A549 treated with RU486 at 1 μM for 4 hours (cell line): Measurements from ENCODE around the gene RASA2. TPM values are rescaled to one million over a fixed set of nuclear protein-coding genes. Genes with fewer than 3 reads are reported as not detected.

Source experiments
- total RNA-seq: library from RNA; stranded (reverse); fragments of 200-300 nt; extraction: Qiagen RNA extraction; gene quantifications from 5 replicates; pipeline ENCODE4 v1.2.3, GENCODE V29; 2022; ENCODE audit warnings: low read depth

RASA2 gene, protein sequence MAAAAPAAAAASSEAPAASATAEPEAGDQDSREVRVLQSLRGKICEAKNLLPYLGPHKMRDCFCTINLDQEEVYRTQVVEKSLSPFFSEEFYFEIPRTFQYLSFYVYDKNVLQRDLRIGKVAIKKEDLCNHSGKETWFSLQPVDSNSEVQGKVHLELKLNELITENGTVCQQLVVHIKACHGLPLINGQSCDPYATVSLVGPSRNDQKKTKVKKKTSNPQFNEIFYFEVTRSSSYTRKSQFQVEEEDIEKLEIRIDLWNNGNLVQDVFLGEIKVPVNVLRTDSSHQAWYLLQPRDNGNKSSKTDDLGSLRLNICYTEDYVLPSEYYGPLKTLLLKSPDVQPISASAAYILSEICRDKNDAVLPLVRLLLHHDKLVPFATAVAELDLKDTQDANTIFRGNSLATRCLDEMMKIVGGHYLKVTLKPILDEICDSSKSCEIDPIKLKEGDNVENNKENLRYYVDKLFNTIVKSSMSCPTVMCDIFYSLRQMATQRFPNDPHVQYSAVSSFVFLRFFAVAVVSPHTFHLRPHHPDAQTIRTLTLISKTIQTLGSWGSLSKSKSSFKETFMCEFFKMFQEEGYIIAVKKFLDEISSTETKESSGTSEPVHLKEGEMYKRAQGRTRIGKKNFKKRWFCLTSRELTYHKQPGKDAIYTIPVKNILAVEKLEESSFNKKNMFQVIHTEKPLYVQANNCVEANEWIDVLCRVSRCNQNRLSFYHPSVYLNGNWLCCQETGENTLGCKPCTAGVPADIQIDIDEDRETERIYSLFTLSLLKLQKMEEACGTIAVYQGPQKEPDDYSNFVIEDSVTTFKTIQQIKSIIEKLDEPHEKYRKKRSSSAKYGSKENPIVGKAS
- 4.5 to 10.6 TPM (median 8.8 TPM) in 5 replicates for total RNA-seq

DNA sequence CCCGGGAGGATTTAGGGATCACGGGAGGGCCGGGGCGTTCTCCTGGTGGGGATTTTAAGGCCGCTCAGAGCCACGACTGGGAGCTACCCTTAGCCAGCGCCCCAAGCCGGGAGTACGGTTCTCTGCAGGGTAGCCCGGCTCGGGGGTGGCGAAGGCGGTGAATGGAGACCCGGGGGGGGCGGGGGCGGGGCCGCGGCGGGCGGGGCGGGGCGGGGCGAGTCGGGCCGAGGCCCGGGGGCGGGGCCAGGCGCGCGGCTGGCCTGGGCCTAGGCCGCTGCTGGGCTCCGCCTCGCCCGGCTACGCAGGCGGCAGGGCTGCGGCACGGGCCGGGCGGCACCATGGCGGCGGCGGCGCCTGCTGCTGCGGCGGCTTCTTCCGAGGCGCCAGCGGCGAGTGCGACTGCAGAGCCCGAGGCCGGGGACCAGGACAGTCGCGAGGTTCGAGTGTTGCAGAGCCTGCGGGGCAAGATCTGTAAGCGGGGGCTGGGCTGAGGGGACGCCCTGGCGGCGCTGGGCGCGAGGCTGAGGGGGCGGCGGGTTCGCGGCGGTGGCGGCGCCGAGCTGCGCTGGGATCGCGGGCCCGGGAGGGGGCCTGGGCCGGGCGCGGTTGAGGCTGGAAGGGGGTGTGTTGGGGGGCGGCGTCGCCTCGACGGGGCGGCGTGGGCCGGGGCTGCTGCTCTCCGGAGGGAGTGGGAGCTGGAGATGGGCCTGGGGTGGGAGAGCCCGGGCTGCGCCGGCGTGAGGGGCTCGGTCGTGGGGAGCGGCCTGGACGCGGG is at the start of gene RASA2:
Gene RASA2, plus strand, starts transcription at position 282 of the 775 bp plus-strand sequence. Its CDS starts 57 bp downstream, at position 339.

Other genes starting within 250 kb of the RASA2 start
- gene ZBTB38, start 118.5 kb upstream of the RASA2 start, total RNA-seq = 53.4 to 84.5 TPM (median 75.1 TPM) in 5 replicates